Mucosa of rectum (tissue), 2 donors: ENCODE data around the gene MIDN.

Experiments used
- H3K27ac ChIP-seq, 2 donors: one replicate each; pipeline ENCODE4 v1.7.0; 2013; ENCODE audit warnings: inconsistent platforms in 2 of 2, low read depth in 2 of 2, low read length in 2 of 2
- H3K27me3 ChIP-seq, 2 donors: one replicate each; pipeline ENCODE4 v1.7.0; 2013; ENCODE audit warnings: low read length in 2 of 2; ENCODE audit not compliant: control insufficient read depth in 2 of 2, insufficient read depth in 2 of 2
- H3K36me3 ChIP-seq, 2 donors: one replicate each; pipeline ENCODE4 v1.7.0; 2013; ENCODE audit warnings: low read length in 2 of 2; ENCODE audit not compliant: control insufficient read depth in 2 of 2, insufficient read depth in 2 of 2
- H3K4me1 ChIP-seq, 2 donors: one replicate each; pipeline ENCODE4 v1.7.0; 2013; ENCODE audit warnings: low read length in 2 of 2, mild to moderate bottlenecking in 1 of 2; ENCODE audit not compliant: control insufficient read depth in 2 of 2, insufficient read depth in 2 of 2
- H3K4me3 ChIP-seq, 2 donors: one replicate each; pipeline ENCODE4 v1.7.0; 2013; ENCODE audit warnings: low read length in 2 of 2
- H3K9ac ChIP-seq, 2 donors: one replicate each; pipeline ENCODE4 v1.7.0; 2013; ENCODE audit warnings: low read length in 2 of 2, low read depth in 1 of 2, mild to moderate bottlenecking in 1 of 2
- H3K9me3 ChIP-seq, 2 donors: one replicate each; pipeline ENCODE4 v1.7.0; 2013; ENCODE audit warnings: low read length in 2 of 2; ENCODE audit not compliant: control insufficient read depth in 2 of 2
- donor health status: healthy.
- donor health status: Normal muscosa, but diverticular disease.

MIDN gene

DNA sequence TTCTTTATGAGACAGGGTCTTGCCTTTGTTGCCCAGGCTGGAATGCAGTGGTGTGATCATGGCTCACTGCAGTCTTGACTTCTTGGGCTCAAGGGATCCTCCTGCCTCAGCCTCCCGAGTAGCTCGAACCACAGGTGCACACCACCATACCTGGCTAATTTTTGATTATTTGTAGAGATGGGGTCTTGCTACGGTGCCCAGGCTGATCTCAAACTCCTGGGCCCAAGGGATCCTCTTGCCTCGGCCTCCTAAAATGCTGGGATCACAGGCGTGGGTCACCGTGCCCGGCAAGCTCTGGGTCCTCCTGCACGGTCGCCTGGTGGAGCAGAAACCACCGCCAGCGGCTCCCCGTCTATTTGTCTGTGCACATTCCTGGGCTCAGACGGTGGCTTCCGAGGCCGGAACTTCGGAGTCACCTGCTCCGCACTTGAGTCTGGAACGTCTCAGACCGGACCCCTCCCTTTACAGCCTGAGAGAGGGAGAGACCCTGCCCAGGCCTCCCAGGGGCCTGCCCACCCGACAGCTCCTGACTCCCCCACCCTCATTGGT, 59.4 kb downstream of the MIDN start:
- no peaks in the 10 kb centered on the region for H3K9me3 ChIP-seq
- peaks cover 0 to 3% of the 10 kb centered on the region in 2 donors for H3K4me1 ChIP-seq
- no peaks in the 10 kb centered on the region for H3K36me3 ChIP-seq
- no peak overlapping the region for H3K27ac ChIP-seq
- no peak overlapping the region for H3K9ac ChIP-seq
- H3K4me3 ChIP-seq, result no peak overlapping the region
- no peaks in the 10 kb centered on the region for H3K27me3 ChIP-seq

DNA sequence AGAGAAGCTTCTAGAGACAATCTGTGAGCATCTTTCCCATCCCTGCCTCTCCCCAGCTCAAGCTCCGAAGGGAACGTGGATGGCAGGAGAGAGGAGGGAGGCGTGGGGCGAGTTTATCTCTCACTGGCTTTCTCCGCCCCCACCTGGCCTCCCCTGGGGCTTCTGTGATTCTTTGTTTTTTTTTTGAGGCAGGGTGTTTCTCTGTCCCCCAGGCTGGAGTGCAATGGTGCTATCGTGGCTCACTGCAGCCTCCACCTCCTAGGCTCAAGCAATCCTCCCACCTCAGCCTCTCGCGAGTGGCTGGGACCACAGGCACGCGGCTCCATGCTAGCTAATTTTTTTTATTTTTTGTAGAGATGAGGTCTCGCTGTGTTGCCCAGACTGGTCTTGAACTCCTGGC, 60.3 kb downstream of the MIDN start:
- H3K4me3 ChIP-seq, result no peak overlapping the region
- no peak overlapping the region for H3K9ac ChIP-seq
- H3K27me3 ChIP-seq, result no peaks in the 10 kb centered on the region
- no peaks in the 10 kb centered on the region for H3K36me3 ChIP-seq
- peaks cover 5 to 7% of the 10 kb centered on the region in 2 donors for H3K4me1 ChIP-seq
- no peaks in the 10 kb centered on the region for H3K9me3 ChIP-seq
- H3K27ac ChIP-seq, result no peak overlapping the region
